Uterus (tissue), 2 donors: Measurements from ENCODE around the gene ISCA2.

Experiments
- POLR2A ChIP-seq, 2 donors: fragments of 450-650 bp; IDR thresholded peaks; one replicate each; pipeline ENCODE4 v1.6.1; 2016; ENCODE audit warnings: antibody characterized with exemption in 2 of 2, mild to moderate bottlenecking in 1 of 2, moderate library complexity in 1 of 2
- TF ChIP-seq, protein P1 (sequence below), 4 experiments: fragments of 200-600 bp in 2 of 4; fragments of 450-650 bp in 2 of 4; sonication (generic) in 2 of 4; IDR thresholded peaks; one replicate each; pipeline ENCODE4 v1.5.1; 2016 to 2019; ENCODE audit warnings: antibody characterized with exemption in 4 of 4, mild to moderate bottlenecking in 2 of 4, moderate library complexity in 1 of 4

DNA sequence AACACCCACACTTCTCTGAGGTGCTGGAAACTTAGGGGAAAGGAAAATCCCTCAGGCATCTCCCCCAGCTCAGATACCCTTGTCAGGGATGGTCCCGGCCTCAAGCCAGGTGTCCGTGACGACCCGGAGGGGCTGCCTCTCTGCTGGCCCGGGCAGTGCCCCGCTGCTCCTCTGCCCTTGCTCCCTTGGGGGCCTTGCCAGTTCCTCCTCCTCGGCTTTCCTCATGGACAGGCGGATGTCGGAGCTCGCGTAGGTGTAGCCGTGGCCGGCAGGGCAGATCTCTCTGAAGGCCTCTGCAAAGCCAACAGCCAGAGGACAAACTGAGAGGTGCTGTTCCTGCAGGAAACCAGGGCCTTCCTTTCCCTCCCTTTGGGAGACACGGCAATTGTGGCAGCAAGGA lies 34.8 kb downstream of the ISCA2 start:
- TF ChIP-seq, protein P1, sequence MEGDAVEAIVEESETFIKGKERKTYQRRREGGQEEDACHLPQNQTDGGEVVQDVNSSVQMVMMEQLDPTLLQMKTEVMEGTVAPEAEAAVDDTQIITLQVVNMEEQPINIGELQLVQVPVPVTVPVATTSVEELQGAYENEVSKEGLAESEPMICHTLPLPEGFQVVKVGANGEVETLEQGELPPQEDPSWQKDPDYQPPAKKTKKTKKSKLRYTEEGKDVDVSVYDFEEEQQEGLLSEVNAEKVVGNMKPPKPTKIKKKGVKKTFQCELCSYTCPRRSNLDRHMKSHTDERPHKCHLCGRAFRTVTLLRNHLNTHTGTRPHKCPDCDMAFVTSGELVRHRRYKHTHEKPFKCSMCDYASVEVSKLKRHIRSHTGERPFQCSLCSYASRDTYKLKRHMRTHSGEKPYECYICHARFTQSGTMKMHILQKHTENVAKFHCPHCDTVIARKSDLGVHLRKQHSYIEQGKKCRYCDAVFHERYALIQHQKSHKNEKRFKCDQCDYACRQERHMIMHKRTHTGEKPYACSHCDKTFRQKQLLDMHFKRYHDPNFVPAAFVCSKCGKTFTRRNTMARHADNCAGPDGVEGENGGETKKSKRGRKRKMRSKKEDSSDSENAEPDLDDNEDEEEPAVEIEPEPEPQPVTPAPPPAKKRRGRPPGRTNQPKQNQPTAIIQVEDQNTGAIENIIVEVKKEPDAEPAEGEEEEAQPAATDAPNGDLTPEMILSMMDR (IDR thresholded peaks at IDR 0.05), result no peak
- no peak for TF ChIP-seq POLR2A (IDR thresholded peaks at IDR 0.05)
